HepG2 (cell line): ENCODE measurements around the gene FHIT.

ENCODE experiments used
- NFYB ChIP-seq: sonication (generic); formaldehyde crosslinking; IDR thresholded peaks from 2 replicates; pipeline ENCODE4 v1.4.0; 2020; ENCODE audit warnings: missing genetic modification reagents
- POLR2AphosphoS5 ChIP-seq: IDR thresholded peaks from 2 replicates; pipeline ENCODE4 v1.6.1; 2012; ENCODE audit warnings: low read depth, low read length
- TAF1 ChIP-seq: sonication (generic); formaldehyde crosslinking; IDR thresholded peaks from 2 replicates; pipeline ENCODE4 v1.4.0; 2020; ENCODE audit warnings: missing genetic modification reagents
- THAP11 ChIP-seq: IDR thresholded peaks from 2 replicates; pipeline ENCODE4 v1.6.1; 2016; ENCODE audit warnings: missing biosample characterization, missing genetic modification reagents
- ZNF160 ChIP-seq: sonication (generic); formaldehyde crosslinking; IDR thresholded peaks from 2 replicates; pipeline ENCODE4 v1.8.0; 2022; ENCODE audit warnings: mild to moderate bottlenecking, inconsistent platforms, missing genetic modification reagents
- ZSCAN25 ChIP-seq: sonication (generic); formaldehyde crosslinking; IDR thresholded peaks from 2 replicates; pipeline ENCODE4 v1.8.0; 2022; ENCODE audit warnings: mild to moderate bottlenecking, missing genetic modification reagents
- TF ChIP-seq, protein P1 (sequence below): sonication (generic); formaldehyde crosslinking; IDR thresholded peaks from 2 replicates; pipeline ENCODE4 v1.5.0; 2020; ENCODE audit warnings: mild to moderate bottlenecking, missing genetic modification reagents, moderate library complexity

DNA sequence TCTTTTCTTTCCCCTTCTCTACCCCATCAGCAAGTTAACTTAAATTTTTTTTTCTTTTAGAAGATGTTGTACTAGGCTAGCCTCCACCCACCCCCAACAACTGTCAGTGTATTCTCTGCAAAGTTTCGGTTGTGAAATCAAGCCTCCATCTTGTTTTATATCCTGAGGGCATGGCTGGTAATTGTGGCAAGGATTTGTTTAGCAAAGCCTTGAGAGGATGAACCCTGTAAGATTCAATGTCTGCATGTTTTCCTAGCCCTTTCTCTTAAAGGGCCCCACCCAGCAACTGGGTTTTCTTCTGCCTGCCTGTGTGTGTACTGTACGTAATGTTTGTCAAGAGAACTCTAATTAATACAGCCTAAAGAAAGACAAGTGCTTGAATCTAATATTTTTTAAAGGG, 475.3 kb downstream of the FHIT start:
- TF ChIP-seq ZNF160 (CRISPR knock-in tag) = no peak
- TF ChIP-seq, protein P1, sequence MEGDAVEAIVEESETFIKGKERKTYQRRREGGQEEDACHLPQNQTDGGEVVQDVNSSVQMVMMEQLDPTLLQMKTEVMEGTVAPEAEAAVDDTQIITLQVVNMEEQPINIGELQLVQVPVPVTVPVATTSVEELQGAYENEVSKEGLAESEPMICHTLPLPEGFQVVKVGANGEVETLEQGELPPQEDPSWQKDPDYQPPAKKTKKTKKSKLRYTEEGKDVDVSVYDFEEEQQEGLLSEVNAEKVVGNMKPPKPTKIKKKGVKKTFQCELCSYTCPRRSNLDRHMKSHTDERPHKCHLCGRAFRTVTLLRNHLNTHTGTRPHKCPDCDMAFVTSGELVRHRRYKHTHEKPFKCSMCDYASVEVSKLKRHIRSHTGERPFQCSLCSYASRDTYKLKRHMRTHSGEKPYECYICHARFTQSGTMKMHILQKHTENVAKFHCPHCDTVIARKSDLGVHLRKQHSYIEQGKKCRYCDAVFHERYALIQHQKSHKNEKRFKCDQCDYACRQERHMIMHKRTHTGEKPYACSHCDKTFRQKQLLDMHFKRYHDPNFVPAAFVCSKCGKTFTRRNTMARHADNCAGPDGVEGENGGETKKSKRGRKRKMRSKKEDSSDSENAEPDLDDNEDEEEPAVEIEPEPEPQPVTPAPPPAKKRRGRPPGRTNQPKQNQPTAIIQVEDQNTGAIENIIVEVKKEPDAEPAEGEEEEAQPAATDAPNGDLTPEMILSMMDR (CRISPR knock-in tag) = no peak
- no peak for TF ChIP-seq TAF1 (CRISPR knock-in tag)
- TF ChIP-seq THAP11 (CRISPR knock-in tag) = no peak
- no peak for TF ChIP-seq NFYB (CRISPR knock-in tag)
- TF ChIP-seq ZSCAN25 (CRISPR knock-in tag) = no peak
- TF ChIP-seq POLR2AphosphoS5 = no peak
